ENCODE results near the gene SLC44A5.

SLC44A5 gene

DNA sequence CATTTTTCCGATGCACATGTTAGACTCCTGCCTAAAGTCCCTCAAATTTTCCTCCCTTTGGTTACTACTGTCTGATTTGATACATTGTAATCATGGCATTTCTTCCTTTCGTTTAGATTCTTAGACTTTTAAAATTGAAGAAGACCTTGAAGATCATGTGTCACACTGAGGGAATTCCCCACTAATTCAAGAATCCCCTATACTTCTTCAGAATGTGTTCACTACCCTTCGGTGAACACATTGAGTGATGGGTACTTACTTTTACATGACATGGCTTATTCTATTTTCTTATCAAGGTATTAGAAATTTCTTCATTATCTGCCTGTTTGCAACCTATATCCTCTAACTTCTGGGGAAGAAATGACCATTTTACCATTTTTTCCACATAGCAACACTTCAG, 390.8 kb downstream of the SLC44A5 start:
- Histone ChIP-seq H3K4me3 (ENCODE audit: low read length, poor library complexity, severe bottlenecking) (no peak overlapping the region), H3F3A (ENCODE audit: low read depth) (no peaks in the 10 kb centered on the region), H3K9me3 (ENCODE audit: insufficient read depth, low read depth, low read length) (no peaks in the 10 kb centered on the region), H3K4me2 (ENCODE audit: low read depth, low read length, poor library complexity, severe bottlenecking) (no peak overlapping the region), H3K9me2 (replicated peaks; ENCODE audit: low read depth, low read length) (no peaks in the 10 kb centered on the region), H3K36me3 (ENCODE audit: insufficient read depth, low read length) (no peaks in the 10 kb centered on the region), H2AFZ (ENCODE audit: low read length) (no peak overlapping the region), H3K27me3 (ENCODE audit: insufficient read depth, low read length, poor library complexity, severe bottlenecking) (no peaks in the 10 kb centered on the region), H4K20me1 (ENCODE audit: insufficient read depth, low read length, poor library complexity, severe bottlenecking) (no peaks in the 10 kb centered on the region), H3K9ac (ENCODE audit: low read depth, low read length, poor library complexity, severe bottlenecking) (no peak overlapping the region), H3K79me2 (ENCODE audit: insufficient read depth, low read length) (no peaks in the 10 kb centered on the region), H3K4me1 (ENCODE audit: insufficient read depth, low read length, poor library complexity, severe bottlenecking) (no peaks in the 10 kb centered on the region)
- TF ChIP-seq, protein P1, sequence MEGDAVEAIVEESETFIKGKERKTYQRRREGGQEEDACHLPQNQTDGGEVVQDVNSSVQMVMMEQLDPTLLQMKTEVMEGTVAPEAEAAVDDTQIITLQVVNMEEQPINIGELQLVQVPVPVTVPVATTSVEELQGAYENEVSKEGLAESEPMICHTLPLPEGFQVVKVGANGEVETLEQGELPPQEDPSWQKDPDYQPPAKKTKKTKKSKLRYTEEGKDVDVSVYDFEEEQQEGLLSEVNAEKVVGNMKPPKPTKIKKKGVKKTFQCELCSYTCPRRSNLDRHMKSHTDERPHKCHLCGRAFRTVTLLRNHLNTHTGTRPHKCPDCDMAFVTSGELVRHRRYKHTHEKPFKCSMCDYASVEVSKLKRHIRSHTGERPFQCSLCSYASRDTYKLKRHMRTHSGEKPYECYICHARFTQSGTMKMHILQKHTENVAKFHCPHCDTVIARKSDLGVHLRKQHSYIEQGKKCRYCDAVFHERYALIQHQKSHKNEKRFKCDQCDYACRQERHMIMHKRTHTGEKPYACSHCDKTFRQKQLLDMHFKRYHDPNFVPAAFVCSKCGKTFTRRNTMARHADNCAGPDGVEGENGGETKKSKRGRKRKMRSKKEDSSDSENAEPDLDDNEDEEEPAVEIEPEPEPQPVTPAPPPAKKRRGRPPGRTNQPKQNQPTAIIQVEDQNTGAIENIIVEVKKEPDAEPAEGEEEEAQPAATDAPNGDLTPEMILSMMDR (conservative IDR thresholded peaks at IDR 0.05; ENCODE audit: low read length): no peak
- TF ChIP-seq EZH2phosphoT487 (IDR thresholded peaks at IDR 0.05; ENCODE audit: borderline replicate concordance): no peak

DNA sequence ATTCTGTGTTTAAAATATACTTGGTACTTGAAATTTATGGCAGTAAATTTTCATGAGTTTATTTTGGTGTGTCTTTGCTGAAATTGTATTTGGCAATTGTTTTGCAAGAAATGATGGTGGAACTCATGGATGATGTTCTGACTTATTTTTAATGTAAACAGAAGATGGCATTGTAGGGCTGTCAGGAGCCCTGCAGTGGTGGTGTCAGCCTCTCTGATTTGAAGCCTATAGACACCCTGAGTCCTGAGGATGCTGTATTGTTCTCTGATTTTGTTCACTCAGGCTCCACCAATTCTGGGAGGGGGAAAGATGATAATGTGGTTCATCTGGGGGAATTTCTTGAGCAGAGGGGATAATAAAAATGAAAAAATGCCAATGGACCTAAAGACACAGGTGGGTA, 396.9 kb downstream of the SLC44A5 start:
- H3K27me3 ChIP-seq (ENCODE audit: insufficient read depth, low read length, poor library complexity, severe bottlenecking): no peaks in the 10 kb centered on the region
- no peak overlapping the region for H3K9ac ChIP-seq (ENCODE audit: low read depth, low read length, poor library complexity, severe bottlenecking)
- H3K4me3 ChIP-seq (ENCODE audit: low read length, poor library complexity, severe bottlenecking): no peak overlapping the region
- H3K9me3 ChIP-seq (ENCODE audit: insufficient read depth, low read depth, low read length): no peaks in the 10 kb centered on the region
- TF ChIP-seq EZH2phosphoT487 (IDR thresholded peaks at IDR 0.05; ENCODE audit: borderline replicate concordance): no peak
- TF ChIP-seq, protein P1 (conservative IDR thresholded peaks at IDR 0.05; ENCODE audit: low read length): no peak
- H2AFZ ChIP-seq (ENCODE audit: low read length): no peak overlapping the region
- H3K79me2 ChIP-seq (ENCODE audit: insufficient read depth, low read length): no peaks in the 10 kb centered on the region
- H3K36me3 ChIP-seq (ENCODE audit: insufficient read depth, low read length): no peaks in the 10 kb centered on the region
- H3K4me1 ChIP-seq (ENCODE audit: insufficient read depth, low read length, poor library complexity, severe bottlenecking): peaks cover under 1% of the 10 kb centered on the region
- no peaks in the 10 kb centered on the region for H4K20me1 ChIP-seq (ENCODE audit: insufficient read depth, low read length, poor library complexity, severe bottlenecking)
- no peak overlapping the region for H3K4me2 ChIP-seq (ENCODE audit: low read depth, low read length, poor library complexity, severe bottlenecking)
- H3F3A ChIP-seq (ENCODE audit: low read depth): no peaks in the 10 kb centered on the region
- H3K9me2 ChIP-seq (replicated peaks; ENCODE audit: low read depth, low read length): no peaks in the 10 kb centered on the region

DNA sequence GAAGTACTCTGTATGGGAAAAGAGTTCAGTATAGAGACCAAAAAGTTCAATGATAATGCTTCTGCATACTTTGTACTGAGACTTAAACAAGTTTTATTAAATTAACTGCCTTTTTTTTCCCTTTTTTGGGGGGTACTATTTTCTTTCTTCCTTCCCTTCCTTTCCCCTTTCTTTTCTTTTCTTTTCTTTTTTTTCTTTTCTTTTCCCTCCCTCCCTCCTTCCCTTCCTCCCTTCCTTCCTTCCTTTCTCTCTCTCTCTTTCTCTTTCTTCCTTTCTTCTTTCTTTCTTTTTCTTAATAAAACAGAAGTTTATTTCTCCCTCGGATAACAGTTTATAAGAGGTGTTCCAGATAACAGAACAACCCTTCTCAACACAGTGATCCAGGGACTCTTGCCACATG, 399.3 kb downstream of the SLC44A5 start:
- Histone ChIP-seq H2AFZ (ENCODE audit: low read length) (no peak overlapping the region), H3K36me3 (ENCODE audit: insufficient read depth, low read length) (no peaks in the 10 kb centered on the region), H3F3A (ENCODE audit: low read depth) (no peaks in the 10 kb centered on the region), H3K9me2 (replicated peaks; ENCODE audit: low read depth, low read length) (no peaks in the 10 kb centered on the region), H3K9ac (ENCODE audit: low read depth, low read length, poor library complexity, severe bottlenecking) (no peak overlapping the region), H3K9me3 (ENCODE audit: insufficient read depth, low read depth, low read length) (no peaks in the 10 kb centered on the region), H4K20me1 (ENCODE audit: insufficient read depth, low read length, poor library complexity, severe bottlenecking) (no peaks in the 10 kb centered on the region), H3K4me1 (ENCODE audit: insufficient read depth, low read length, poor library complexity, severe bottlenecking) (peaks cover 4% of the 10 kb centered on the region), H3K79me2 (ENCODE audit: insufficient read depth, low read length) (no peaks in the 10 kb centered on the region), H3K4me2 (ENCODE audit: low read depth, low read length, poor library complexity, severe bottlenecking) (no peak overlapping the region), H3K4me3 (ENCODE audit: low read length, poor library complexity, severe bottlenecking) (no peak overlapping the region), H3K27me3 (ENCODE audit: insufficient read depth, low read length, poor library complexity, severe bottlenecking) (no peaks in the 10 kb centered on the region)
- no peak for TF ChIP-seq EZH2phosphoT487 (IDR thresholded peaks at IDR 0.05; ENCODE audit: borderline replicate concordance)
- TF ChIP-seq, protein P1 (conservative IDR thresholded peaks at IDR 0.05; ENCODE audit: low read length): no peak
